GM23248 (cell line): Measurements from ENCODE around the gene NRF1.

Source experiments
- EZH2 ChIP-seq: fragments of 200-600 bp; sonication (generic); IDR thresholded peaks from 2 replicates; pipeline ENCODE4 v1.6.1; 2018; ENCODE audit warnings: antibody characterized with exemption, mild to moderate bottlenecking; ENCODE audit not compliant: insufficient read depth, poor library complexity, severe bottlenecking
- EZH2phosphoT487 ChIP-seq: fragments of 200-600 bp; sonication (generic); IDR thresholded peaks from 2 replicates; pipeline ENCODE4 v1.6.1; 2018; ENCODE audit warnings: antibody characterized with exemption, moderate library complexity, mild to moderate bottlenecking, low read depth; ENCODE audit not compliant: insufficient read depth

DNA sequence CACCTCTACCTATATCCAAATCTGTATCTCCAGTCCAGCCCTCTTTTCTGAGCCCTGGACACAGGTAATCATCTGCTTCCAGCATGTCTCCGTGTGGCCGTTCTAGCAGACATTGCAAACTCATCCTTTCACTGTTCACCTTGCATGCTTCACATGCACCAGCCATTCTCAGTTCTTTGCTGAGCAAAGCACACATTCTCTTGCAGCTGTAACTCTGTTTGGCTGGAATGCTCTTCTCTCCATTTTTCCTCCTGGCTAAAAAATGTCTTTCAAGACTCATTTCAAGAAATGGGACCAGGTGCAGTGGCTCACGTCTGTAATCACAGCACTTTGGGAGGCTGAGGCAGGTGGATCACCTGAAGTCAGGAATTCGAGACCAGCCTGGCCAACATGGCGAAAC is 40.3 kb upstream of the NRF1 start:
- TF ChIP-seq EZH2 (no peak), EZH2phosphoT487 (no peak)
